GM23338 (cell line): ENCODE results near the gene GPSM1. TPM values are rescaled to one million over a fixed set of nuclear protein-coding genes. Genes with fewer than 3 reads are reported as not detected.

Experiments
- ATAC-seq: fragments of 200-7000 bp; cut with Tn5 transposase; 3 replicates; pipeline ENCODE4 v1.9.1; 2020
- DNase-seq: peaks from one replicate; pipeline ENCODE4 v3.0.0-alpha.2; 2015; ENCODE audit warnings: low spot score
- H2AFZ ChIP-seq: fragments of 200-600 bp; sonication (generic); 2 replicates; pipeline ENCODE4 v1.8.0; 2016; ENCODE audit warnings: antibody characterized with exemption, mild to moderate bottlenecking, moderate library complexity
- H3F3A ChIP-seq: fragments of 200-600 bp; sonication (generic); replicated peaks from 2 replicates; pipeline ENCODE4 v1.8.0; 2017; ENCODE audit warnings: antibody characterized with exemption, mixed run types, low read depth
- H3K27ac ChIP-seq: fragments of 200-600 bp; sonication (generic); 2 replicates; pipeline ENCODE4 v1.6.1; 2016; ENCODE audit warnings: low read depth
- H3K27me3 ChIP-seq: fragments of 200-600 bp; sonication (generic); 2 replicates; pipeline ENCODE4 v1.8.0; 2016; ENCODE audit warnings: mild to moderate bottlenecking, mixed run types, moderate library complexity; ENCODE audit not compliant: insufficient read depth
- H3K36me3 ChIP-seq: fragments of 200-600 bp; sonication (generic); 2 replicates; pipeline ENCODE4 v1.8.0; 2016; ENCODE audit warnings: mild to moderate bottlenecking; ENCODE audit not compliant: insufficient read depth
- H3K4me1 ChIP-seq: fragments of 200-600 bp; sonication (generic); 2 replicates; pipeline ENCODE4 v1.8.0; 2016; ENCODE audit warnings: mild to moderate bottlenecking, moderate library complexity; ENCODE audit not compliant: insufficient read depth
- H3K4me2 ChIP-seq: fragments of 200-600 bp; sonication (generic); 2 replicates; pipeline ENCODE4 v1.7.1; 2017; ENCODE audit warnings: mixed run types
- H3K4me3 ChIP-seq: fragments of 200-600 bp; sonication (generic); 2 replicates; pipeline ENCODE4 v1.6.1; 2016; ENCODE audit warnings: mixed run types
- H3K79me2 ChIP-seq: fragments of 200-600 bp; sonication (generic); replicated peaks from 2 replicates; pipeline ENCODE4 v1.8.0; 2017; ENCODE audit warnings: mild to moderate bottlenecking; ENCODE audit not compliant: insufficient read depth
- H3K9me2 ChIP-seq: fragments of 200-600 bp; sonication (generic); 2 replicates; pipeline ENCODE4 v1.8.0; 2017; ENCODE audit not compliant: insufficient read depth
- H4K20me1 ChIP-seq: fragments of 200-600 bp; sonication (generic); replicated peaks from 2 replicates; pipeline ENCODE4 v1.8.0; 2017; ENCODE audit warnings: mild to moderate bottlenecking; ENCODE audit not compliant: insufficient read depth
- H3K27ac Mint-ChIP-seq: 2 replicates; pipeline ENCODE4 v1.8.0; 2020; ENCODE audit warnings: inconsistent platforms, mild to moderate bottlenecking, moderate library complexity, mixed read lengths
- H3K27me3 Mint-ChIP-seq: 3 replicates; pipeline ENCODE4 v1.8.0; 2022; ENCODE audit warnings: low read depth, mild to moderate bottlenecking, moderate library complexity, mixed read lengths, inconsistent platforms; ENCODE audit not compliant: insufficient read depth, poor library complexity
- H3K36me3 Mint-ChIP-seq: 3 replicates; pipeline ENCODE4 v1.8.0; 2021; ENCODE audit warnings: low read depth, mild to moderate bottlenecking, inconsistent platforms, moderate library complexity, mixed read lengths
- H3K4me1 Mint-ChIP-seq: 3 replicates; pipeline ENCODE4 v1.8.0; 2020; ENCODE audit warnings: mild to moderate bottlenecking, inconsistent platforms, mixed read lengths
- H3K4me3 Mint-ChIP-seq: 3 replicates; pipeline ENCODE4 v1.8.0; 2021; ENCODE audit warnings: moderate library complexity, mild to moderate bottlenecking, inconsistent platforms, mixed read lengths
- H3K9me3 Mint-ChIP-seq: 3 replicates; pipeline ENCODE4 v1.8.0; 2020; ENCODE audit warnings: moderate library complexity, mild to moderate bottlenecking, inconsistent platforms, mixed read lengths
- EZH2phosphoT487 ChIP-seq: fragments of 200-600 bp; sonication (generic); IDR thresholded peaks from one replicate; pipeline ENCODE4 v1.8.1; 2018; ENCODE audit warnings: antibody characterized with exemption; ENCODE audit not compliant: unreplicated experiment
- NANOG ChIP-seq: IDR thresholded peaks from 2 replicates; pipeline ENCODE4 v1.6.1; 2016; ENCODE audit warnings: antibody characterized with exemption, borderline replicate concordance
- polyA plus RNA-seq: library from polyadenylated mRNA; unstranded; fragments of >200 nt; fragmentation: Nextera tagmentation; extraction: Ambion mirVana; gene quantifications from 2 replicates; pipeline ENCODE4 v1.2.1, GENCODE V29; 2016
- total RNA-seq: library from RNA; depleted of rRNA; stranded (reverse); fragments of >200 nt; shearing (Covaris generic); gene quantifications from 2 replicates; pipeline ENCODE4 v1.2.3, GENCODE V29; 2014
- TF ChIP-seq, protein P1 (sequence below): IDR thresholded peaks from 2 replicates; pipeline ENCODE4 v1.6.1; 2016; ENCODE audit warnings: antibody characterized with exemption
- TF ChIP-seq, protein P2 (sequence below): fragments of 250-450 bp; sonication (Bioruptor Pico); IDR thresholded peaks from 2 replicates; pipeline ENCODE4 v1.5.0; 2020; ENCODE audit warnings: mild to moderate bottlenecking, moderate library complexity

GPSM1 gene
- total and polyA plus RNA-seq, 2 experiments from 2014 or later = 4.8 to 23.2 TPM

DNA sequence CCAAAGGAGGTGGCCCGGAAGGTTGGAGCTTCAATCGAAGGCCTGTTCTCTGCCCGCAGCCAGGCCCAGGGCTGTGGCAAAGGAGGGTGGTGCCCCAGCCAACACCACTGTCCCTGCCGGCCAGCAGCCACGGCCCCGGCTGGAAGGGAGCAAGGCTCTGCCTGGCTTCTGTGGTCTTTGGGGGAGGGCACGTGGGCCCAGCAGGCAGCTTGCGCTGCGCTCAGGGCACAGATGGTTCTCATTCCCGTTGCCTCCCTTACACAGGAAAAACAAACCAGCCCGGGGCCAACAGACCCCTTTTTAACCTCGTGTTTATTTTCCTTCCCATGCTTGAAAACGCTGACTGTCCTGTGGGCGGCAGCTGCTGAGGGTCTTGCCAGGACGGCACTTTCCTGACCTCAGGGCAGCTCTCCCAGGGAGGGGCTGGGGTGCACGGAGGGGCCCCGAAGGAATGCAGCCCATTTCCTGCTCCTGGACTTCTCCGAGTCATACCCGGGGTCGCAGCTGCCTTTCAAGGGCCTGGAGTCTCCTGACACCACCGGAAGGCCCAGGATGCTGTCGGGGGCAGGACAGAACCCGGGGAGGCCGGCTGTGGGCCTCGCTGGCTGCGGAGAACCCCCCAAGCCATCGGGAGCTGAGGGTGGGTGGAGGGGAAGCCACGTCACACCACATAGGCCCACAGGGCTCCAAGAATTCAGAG, 1.1 kb upstream of the GPSM1 start:
- DNase-seq (peak; percentile 70), ATAC-seq (peak; percentile 11)
- H3F3A ChIP-seq = 0 out of 2 replicates have a peak, but pooled peaks cover 3% of the 10 kb centered on the region
- peak overlapping the region; percentile 75 for H3K4me2 ChIP-seq
- H2AFZ ChIP-seq = peak overlapping the region; percentile 85
- H3K9me2 ChIP-seq = no peaks in the 10 kb centered on the region
- peak overlapping the region; percentile 43; the same call in 1 of the 2 replicates for H3K4me3 ChIP-seq
- no peaks in the 10 kb centered on the region for H3K9me3 Mint-ChIP-seq
- no peaks in the 10 kb centered on the region for H3K36me3 ChIP-seq
- H3K27ac Mint-ChIP-seq = peak overlapping the region; percentile 86
- H3K4me1 ChIP-seq = peaks cover 17% of the 10 kb centered on the region
- H3K36me3 Mint-ChIP-seq = no peaks in the 10 kb centered on the region
- H3K27me3 ChIP-seq = no peaks in the 10 kb centered on the region
- peaks cover 8% of the 10 kb centered on the region for H3K4me1 Mint-ChIP-seq
- peak overlapping the region; percentile 84 for H3K27ac ChIP-seq
- TF ChIP-seq EZH2phosphoT487 = no peak
- TF ChIP-seq, protein P1, sequence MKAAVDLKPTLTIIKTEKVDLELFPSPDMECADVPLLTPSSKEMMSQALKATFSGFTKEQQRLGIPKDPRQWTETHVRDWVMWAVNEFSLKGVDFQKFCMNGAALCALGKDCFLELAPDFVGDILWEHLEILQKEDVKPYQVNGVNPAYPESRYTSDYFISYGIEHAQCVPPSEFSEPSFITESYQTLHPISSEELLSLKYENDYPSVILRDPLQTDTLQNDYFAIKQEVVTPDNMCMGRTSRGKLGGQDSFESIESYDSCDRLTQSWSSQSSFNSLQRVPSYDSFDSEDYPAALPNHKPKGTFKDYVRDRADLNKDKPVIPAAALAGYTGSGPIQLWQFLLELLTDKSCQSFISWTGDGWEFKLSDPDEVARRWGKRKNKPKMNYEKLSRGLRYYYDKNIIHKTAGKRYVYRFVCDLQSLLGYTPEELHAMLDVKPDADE = peak; percentile 44; the same call in 1 of the 2 replicates
- H3K27me3 Mint-ChIP-seq = peaks cover 11% of the 10 kb centered on the region
- H4K20me1 ChIP-seq = no peaks in the 10 kb centered on the region
- no peaks in the 10 kb centered on the region; the same call in 1 of the 2 replicates for H3K79me2 ChIP-seq
- 0 out of 3 replicates have a peak overlapping the region, but pooled peaks have one; percentile 68 for H3K4me3 Mint-ChIP-seq

DNA sequence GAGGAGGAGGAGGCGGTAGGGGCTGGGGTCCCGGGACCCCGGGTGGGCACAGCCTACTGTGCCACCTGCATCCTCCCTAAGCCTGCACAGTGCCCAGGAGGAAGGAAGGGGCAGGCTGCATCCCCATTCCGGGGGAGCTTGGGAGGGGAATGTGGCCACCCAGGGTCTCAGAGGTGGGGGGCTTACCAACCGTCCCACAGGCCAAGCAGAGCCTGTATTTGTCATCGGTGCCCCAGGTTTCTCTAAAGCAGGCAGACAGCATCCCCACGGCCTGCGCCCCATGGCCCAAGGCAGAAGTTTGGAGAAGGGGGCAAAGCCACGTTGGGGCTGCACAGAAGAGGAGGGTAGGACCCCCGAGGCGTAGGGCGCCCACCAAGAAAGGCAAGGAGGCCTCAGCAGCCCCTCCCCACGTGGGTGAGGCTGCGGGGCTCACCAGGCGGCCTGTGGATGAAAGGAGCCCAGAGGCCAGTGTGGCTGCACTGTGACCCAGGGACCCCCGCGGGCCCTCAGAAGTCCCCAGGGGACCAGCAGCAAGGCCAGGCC, 507 bp upstream of the GPSM1 start:
- Histone ChIP-seq H3K4me3 (peak overlapping the region; percentile 43; the same call in 1 of the 2 replicates), H3K36me3 (no peaks in the 10 kb centered on the region), H3K9me2 (no peaks in the 10 kb centered on the region), H3F3A (0 out of 2 replicates have a peak, but pooled peaks cover 3% of the 10 kb centered on the region), H4K20me1 (no peaks in the 10 kb centered on the region), H3K4me2 (peak overlapping the region; percentile 75), H3K27me3 (no peaks in the 10 kb centered on the region), H3K4me1 (peaks cover 17% of the 10 kb centered on the region), H2AFZ (peak overlapping the region; percentile 80), H3K79me2 (no peaks in the 10 kb centered on the region; the same call in 1 of the 2 replicates), H3K27ac (peak overlapping the region; percentile 84)
- peaks cover 11% of the 10 kb centered on the region for H3K27me3 Mint-ChIP-seq
- no peak for DNase-seq
- no peak for TF ChIP-seq NANOG
- no peaks in the 10 kb centered on the region for H3K9me3 Mint-ChIP-seq
- peak; percentile 12 for ATAC-seq
- peak overlapping the region; percentile 68 for H3K4me3 Mint-ChIP-seq
- peaks cover 8% of the 10 kb centered on the region for H3K4me1 Mint-ChIP-seq
- H3K27ac Mint-ChIP-seq = no peak overlapping the region
- H3K36me3 Mint-ChIP-seq = no peaks in the 10 kb centered on the region

GRCh38 chr9:136328011-136328621, 777 bp downstream of the GPSM1 start:
- Histone ChIP-seq H2AFZ (no peak overlapping the region), H3K4me1 (peaks cover 17% of the 10 kb centered on the region), H3K36me3 (no peaks in the 10 kb centered on the region), H3F3A (0 out of 2 replicates have a peak, but pooled peaks cover 3% of the 10 kb centered on the region), H3K27ac (no peak overlapping the region), H3K79me2 (no peaks in the 10 kb centered on the region; the same call in 1 of the 2 replicates), H4K20me1 (no peaks in the 10 kb centered on the region), H3K27me3 (no peaks in the 10 kb centered on the region), H3K4me3 (peak overlapping the region; percentile 48), H3K9me2 (no peaks in the 10 kb centered on the region), H3K4me2 (peak overlapping the region; percentile 75)
- peak; percentile 15 for ATAC-seq
- Mint-ChIP-seq H3K27ac (no peak overlapping the region), H3K4me3 (peak overlapping the region; percentile 55), H3K9me3 (no peaks in the 10 kb centered on the region), H3K4me1 (peaks cover 8% of the 10 kb centered on the region), H3K27me3 (peaks cover 7% of the 10 kb centered on the region), H3K36me3 (no peaks in the 10 kb centered on the region)
- DNase-seq = no peak
- no peak for TF ChIP-seq EZH2phosphoT487
- TF ChIP-seq, protein P2, sequence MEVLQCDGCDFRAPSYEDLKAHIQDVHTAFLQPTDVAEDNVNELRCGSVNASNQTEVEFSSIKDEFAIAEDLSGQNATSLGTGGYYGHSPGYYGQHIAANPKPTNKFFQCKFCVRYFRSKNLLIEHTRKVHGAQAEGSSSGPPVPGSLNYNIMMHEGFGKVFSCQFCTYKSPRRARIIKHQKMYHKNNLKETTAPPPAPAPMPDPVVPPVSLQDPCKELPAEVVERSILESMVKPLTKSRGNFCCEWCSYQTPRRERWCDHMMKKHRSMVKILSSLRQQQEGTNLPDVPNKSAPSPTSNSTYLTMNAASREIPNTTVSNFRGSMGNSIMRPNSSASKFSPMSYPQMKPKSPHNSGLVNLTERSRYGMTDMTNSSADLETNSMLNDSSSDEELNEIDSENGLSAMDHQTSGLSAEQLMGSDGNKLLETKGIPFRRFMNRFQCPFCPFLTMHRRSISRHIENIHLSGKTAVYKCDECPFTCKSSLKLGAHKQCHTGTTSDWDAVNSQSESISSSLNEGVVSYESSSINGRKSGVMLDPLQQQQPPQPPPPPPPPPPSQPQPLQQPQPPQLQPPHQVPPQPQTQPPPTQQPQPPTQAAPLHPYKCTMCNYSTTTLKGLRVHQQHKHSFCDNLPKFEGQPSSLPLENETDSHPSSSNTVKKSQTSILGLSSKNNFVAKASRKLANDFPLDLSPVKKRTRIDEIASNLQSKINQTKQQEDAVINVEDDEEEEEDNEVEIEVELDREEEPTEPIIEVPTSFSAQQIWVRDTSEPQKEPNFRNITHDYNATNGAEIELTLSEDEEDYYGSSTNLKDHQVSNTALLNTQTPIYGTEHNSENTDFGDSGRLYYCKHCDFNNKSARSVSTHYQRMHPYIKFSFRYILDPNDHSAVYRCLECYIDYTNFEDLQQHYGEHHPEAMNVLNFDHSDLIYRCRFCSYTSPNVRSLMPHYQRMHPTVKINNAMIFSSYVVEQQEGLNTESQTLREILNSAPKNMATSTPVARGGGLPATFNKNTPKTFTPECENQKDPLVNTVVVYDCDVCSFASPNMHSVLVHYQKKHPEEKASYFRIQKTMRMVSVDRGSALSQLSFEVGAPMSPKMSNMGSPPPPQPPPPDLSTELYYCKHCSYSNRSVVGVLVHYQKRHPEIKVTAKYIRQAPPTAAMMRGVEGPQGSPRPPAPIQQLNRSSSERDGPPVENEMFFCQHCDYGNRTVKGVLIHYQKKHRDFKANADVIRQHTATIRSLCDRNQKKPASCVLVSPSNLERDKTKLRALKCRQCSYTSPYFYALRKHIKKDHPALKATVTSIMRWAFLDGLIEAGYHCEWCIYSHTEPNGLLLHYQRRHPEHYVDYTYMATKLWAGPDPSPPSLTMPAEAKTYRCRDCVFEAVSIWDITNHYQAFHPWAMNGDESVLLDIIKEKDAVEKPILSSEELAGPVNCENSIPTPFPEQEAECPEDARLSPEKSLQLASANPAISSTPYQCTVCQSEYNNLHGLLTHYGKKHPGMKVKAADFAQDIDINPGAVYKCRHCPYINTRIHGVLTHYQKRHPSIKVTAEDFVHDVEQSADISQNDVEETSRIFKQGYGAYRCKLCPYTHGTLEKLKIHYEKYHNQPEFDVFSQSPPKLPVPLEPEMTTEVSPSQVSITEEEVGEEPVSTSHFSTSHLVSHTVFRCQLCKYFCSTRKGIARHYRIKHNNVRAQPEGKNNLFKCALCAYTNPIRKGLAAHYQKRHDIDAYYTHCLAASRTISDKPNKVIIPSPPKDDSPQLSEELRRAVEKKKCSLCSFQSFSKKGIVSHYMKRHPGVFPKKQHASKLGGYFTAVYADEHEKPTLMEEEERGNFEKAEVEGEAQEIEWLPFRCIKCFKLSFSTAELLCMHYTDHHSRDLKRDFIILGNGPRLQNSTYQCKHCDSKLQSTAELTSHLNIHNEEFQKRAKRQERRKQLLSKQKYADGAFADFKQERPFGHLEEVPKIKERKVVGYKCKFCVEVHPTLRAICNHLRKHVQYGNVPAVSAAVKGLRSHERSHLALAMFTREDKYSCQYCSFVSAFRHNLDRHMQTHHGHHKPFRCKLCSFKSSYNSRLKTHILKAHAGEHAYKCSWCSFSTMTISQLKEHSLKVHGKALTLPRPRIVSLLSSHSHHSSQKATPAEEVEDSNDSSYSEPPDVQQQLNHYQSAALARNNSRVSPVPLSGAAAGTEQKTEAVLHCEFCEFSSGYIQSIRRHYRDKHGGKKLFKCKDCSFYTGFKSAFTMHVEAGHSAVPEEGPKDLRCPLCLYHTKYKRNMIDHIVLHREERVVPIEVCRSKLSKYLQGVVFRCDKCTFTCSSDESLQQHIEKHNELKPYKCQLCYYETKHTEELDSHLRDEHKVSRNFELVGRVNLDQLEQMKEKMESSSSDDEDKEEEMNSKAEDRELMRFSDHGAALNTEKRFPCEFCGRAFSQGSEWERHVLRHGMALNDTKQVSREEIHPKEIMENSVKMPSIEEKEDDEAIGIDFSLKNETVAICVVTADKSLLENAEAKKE (CRISPR knock-in tag) = no peak
